Amniotic epithelial cell (primary cell): ENCODE measurements around the gene ZBED6.
"Not testable (repeated sequence)": the region's sequence is repeated elsewhere in the genome, so short reads cannot be mapped to it uniquely, and the experiment has no call there.

ENCODE experiments used
- DNase-seq: peaks from one replicate; pipeline ENCODE4 v3.0.0-alpha.2; 2010; ENCODE audit warnings: low read depth

Gene ZBED6

DNA sequence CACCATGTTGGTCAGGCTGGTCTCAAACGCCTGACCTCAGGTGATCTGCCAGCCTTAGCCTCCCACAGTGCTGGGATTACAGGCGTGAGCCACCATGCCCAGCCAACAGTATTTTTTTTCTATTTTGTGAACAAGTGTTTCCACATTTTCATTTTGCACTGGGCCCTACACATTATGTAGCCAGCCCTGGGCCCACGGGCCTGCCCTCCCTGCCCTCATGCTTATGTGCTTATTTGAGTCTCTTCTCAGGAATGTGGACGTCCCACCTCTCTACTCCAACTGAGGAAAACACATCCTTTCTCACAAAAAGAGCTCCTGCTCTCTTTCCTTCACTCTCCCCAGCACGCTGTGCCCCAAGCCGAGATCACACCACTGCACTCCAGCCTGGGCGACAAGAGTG, 13.5 kb upstream of the ZBED6 start:
- no peak for DNase-seq

DNA sequence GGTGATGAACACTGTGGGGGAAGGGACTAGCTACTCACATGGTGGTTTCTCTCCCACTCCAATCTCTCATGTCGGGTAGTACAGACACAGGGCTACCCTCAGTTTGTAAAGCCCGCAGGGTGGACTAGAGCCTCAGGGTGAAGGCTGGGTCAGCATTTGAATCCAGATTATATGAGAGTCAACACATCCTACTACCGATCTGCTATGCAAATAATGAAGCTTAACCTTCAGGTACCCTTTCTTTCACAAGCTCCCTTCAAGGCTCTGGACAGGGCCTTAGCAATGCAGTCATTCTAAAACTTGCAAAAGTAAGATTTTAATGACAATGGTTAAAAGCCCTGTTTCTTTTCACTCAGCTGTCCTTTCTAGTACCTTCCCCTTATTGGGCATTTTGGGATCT, 5.5 kb upstream of the ZBED6 start:
- DNase-seq = no peak

- DNase-seq = no peak
Measured at GRCh38 chr1:203791498-203791897, 3.9 kb upstream of the ZBED6 start.

DNA sequence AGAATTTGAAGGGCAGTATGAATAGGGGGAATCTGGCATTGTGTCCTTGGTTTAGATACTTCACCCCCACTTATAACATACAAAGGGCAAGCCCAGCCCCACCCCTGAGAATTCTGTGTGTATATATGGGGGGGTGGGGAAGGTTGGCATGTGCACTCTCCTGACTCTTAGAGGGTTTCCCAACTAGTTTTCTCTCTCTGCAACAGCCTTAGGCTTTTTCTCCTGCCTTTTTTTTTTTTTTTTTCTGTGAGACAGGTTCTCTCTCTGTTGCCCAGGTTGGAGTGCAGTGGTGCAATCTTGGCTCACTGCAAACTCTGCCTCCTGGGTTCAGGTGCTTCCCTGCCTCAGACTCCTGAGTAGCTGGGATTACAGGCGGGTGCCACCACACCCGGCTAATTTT, 2.9 kb upstream of the ZBED6 start:
- no peak for DNase-seq

- DNase-seq = not testable (repeated sequence)
Measured at GRCh38 chr1:203793561-203793960, 1.9 kb upstream of the ZBED6 start.

DNA sequence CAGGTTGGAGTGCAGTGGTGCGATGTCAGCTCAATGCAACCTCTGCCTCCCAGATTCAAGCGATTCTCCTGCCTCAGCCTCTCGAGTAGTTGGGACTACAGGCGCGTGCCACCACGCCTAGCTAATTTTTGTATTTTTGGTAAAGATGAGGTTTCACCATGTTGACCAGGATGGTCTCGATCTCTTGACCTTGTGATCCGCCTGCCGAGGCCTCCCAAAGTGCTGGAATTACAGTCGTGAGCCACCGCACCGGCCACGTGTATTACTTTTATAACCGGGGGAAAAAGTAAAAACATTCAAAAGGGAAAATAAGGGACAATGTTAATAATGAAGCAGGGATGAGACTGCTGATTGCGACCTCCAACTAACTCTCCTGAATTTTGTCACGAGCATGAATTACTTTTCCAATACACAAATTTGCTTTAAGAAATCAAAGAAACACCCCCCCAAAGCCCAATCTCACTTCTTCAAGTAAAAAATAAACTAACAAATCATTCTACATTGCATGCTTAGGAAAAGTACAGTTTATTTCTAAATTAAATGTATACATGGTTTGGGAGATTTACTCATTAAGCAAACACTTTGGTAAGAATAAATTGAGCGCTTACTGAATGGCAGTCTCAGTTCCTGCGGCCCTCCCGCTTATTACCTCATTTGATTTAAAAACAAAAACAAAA, 521 bp upstream of the ZBED6 start:
- no peak for DNase-seq

DNA sequence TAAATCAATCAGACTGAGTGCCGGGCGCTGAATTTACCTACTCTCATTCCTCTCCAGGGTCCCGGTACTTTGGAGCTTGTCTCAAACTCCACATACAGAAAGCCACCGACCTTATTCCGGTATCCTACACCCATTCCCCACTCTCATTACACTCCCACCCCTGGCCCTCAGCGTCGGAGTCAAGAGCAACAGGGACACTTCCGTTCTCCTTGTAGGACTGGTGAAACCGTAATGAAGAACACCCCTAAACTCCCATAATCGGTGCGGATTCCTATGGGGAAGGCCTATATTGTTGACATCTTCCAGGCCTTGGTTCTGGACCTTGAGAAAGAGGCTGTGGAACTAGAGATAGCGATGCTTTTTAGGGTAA, 798 bp downstream of the ZBED6 start:
- peak; percentile 41 for DNase-seq

DNA sequence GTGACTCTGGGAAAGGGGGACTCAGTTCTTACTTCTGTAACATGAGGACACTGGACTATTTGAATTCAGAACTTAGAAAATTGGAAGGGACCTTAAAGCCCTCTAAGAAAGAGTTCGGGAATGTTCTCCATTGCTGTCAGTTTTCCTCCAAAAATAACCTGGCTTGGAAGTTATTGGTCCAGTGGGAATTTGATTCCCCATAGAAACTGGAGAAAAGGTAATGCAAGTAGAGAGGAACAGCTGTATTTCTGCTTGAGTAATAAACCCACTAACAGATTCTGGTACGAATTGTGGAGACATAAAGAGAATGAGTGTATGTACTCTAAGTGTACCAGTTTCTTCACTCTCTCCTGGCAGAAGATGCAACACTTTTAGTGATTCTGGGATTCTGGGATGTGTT, 1.8 kb downstream of the ZBED6 start:
- no peak for DNase-seq

- DNase-seq = no peak
Measured at GRCh38 chr1:203797948-203798655, 2.7 kb downstream of the ZBED6 start.

DNA sequence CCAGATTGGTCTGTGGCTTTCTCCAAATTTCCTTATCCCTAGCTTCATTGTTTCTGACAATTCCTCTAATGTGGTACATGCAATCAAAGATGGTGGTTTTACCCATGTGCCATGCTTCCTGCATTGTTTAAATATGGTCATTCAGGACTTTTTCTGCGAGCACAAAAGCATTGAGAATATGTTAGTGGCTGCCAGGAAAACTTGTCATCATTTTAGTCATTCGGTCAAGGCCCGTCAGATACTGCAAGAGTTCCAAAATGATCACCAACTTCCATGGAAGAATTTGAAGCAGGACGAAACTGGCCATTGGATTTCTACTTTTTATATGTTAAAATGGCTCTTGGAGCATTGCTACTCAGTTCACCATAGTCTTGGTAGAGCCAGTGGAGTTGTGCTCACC, 3.7 kb downstream of the ZBED6 start:
- no peak for DNase-seq

- DNase-seq = no peak
Measured at GRCh38 chr1:203799971-203800370, 4.5 kb downstream of the ZBED6 start.

DNA sequence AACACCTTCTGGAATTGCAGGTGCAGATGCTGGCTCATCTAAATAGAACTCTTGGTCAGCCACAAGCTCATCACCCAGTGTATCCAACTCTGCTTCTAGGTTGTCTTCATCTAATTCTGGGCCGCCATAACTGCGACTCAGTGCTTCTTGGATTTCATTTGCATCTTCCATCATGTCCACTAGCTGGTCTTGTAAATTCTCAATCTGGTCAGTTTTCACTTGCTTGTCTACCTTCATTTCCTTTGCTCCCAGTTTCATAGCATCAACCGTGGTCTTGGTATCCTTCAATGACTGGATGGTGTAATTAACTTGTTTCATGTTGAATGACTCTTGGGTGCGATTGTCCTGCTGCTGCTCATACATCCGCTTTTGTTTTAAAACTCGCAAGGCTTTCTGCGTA, 10.3 kb downstream of the ZBED6 start:
- DNase-seq = no peak

GRCh38 chr1:203807196-203807595, 11.8 kb downstream of the ZBED6 start:
- DNase-seq = peak; percentile 80

- no peak for DNase-seq
Measured at GRCh38 chr1:203813581-203814341, 18.3 kb downstream of the ZBED6 start.

DNA sequence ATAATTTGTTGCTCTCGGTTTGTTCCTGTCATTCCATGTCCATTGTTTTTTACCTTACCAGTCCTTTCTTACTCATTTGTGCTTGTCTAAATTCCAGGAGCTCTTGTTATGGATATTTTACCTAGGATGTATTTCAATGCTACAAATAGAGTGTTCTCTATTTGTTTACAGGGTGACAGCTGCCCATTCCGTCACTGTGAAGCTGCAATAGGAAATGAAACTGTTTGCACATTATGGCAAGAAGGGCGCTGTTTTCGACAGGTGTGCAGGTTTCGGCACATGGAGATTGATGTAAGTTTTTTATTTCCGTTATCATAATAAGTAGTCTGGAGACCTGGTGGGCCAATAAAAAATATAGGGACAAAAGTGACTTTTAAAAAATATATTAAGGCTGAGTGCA, 23.0 kb downstream of the ZBED6 start:
- no peak for DNase-seq

DNA sequence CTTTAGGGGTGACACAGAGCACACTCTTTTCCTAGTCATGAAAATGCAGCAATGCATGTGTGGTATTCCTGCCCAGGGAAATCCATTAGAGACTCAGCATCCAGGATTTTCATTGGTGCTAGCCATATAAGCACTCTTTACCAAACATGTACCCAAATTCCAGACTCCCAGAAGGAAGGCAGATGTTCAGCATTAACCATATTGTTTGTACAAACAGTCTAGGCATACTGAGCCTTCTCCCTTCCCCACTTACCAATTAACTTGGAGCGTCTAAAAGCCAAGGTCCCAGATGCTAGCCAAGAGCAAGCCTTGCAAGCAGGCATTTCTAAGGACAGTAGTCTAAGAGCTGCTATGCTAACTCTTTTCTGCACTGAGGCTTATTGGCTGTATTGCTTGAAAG, 27.9 kb downstream of the ZBED6 start:
- DNase-seq = no peak

GRCh38 chr1:203826175-203826574, 30.8 kb downstream of the ZBED6 start:
- DNase-seq = no peak

DNA sequence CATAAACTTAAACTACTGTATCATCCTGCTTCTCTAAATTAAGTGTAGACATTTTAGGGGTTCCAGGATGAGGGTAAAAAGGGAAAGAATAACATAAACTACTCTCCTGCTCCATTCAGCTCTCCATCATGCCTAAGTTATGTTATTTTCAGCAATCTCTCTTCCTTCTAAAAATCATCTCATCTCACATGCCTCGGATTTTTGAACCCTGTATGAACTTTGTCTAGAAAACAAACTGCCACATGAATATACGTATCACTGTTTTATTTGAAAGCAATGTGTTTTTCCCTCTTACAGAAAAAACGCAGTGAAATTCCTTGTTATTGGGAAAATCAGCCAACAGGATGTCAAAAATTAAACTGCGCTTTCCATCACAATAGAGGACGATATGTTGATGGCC, 32.6 kb downstream of the ZBED6 start:
- DNase-seq = peak; percentile 4

GRCh38 chr1:203828503-203828902, 33.1 kb downstream of the ZBED6 start:
- no peak for DNase-seq

DNA sequence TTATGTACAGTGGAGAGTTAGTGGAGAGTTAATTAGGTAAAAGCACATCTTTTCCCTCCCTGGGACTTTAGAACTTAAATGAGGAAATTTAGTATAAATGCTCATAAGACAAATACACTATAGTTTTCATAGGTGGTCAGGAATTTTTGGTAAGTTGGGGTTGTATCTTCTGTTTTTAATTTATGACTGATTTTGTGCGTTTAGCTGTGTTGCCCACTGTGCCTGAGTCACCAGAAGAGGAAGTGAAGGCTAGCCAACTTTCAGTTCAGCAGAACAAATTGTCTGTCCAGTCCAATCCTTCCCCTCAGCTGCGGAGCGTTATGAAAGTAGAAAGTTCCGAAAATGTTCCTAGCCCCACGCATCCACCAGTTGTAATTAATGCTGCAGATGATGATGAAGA, 33.8 kb downstream of the ZBED6 start:
- not testable (repeated sequence) for DNase-seq

- DNase-seq = no peak
Measured at GRCh38 chr1:203835476-203835875, 40.1 kb downstream of the ZBED6 start.

- DNase-seq = peak; percentile 54
Measured at GRCh38 chr1:203839081-203839480, 43.7 kb downstream of the ZBED6 start.

- DNase-seq = no peak
Measured at GRCh38 chr1:203840208-203840808, 44.9 kb downstream of the ZBED6 start.
